GM06990 (cell line): Measurements from ENCODE around the gene KRT86.
"Not testable (repeated sequence)": the region's sequence is repeated elsewhere in the genome, so short reads cannot be mapped to it uniquely, and the experiment has no call there.

Source experiments
- DNase-seq: peaks from one replicate; pipeline ENCODE4 v3.0.0-alpha.2; 2011; ENCODE audit not compliant: insufficient read length; ENCODE audit errors: extremely low read depth
- H3K27me3 ChIP-seq: replicated peaks from 2 replicates; pipeline ENCODE4 v1.6.0; 2011; ENCODE audit warnings: low read length; ENCODE audit not compliant: control insufficient read depth, insufficient read depth
- H3K36me3 ChIP-seq: 2 replicates; pipeline ENCODE4 v1.5.1; 2011; ENCODE audit warnings: low read length; ENCODE audit not compliant: control insufficient read depth, insufficient read depth
- H3K4me3 ChIP-seq: replicated peaks from 2 replicates; pipeline ENCODE4 v1.5.1; 2011; ENCODE audit warnings: low read depth, mild to moderate bottlenecking, control low read depth, low read length
- CTCF ChIP-seq: IDR thresholded peaks from 2 replicates; pipeline ENCODE4 v1.5.1; 2011; ENCODE audit warnings: low read length, control low read depth, mild to moderate bottlenecking, inconsistent platforms; ENCODE audit not compliant: insufficient read depth, poor library complexity, severe bottlenecking

Gene KRT86

GRCh38 chr12:52256584-52256935, 17.9 kb upstream of the KRT86 start:
- no peaks in the 10 kb centered on the region for H3K27me3 ChIP-seq
- H3K36me3 ChIP-seq, result no peaks in the 10 kb centered on the region
- no peak for TF ChIP-seq CTCF
- no peak for DNase-seq
- no peak overlapping the region for H3K4me3 ChIP-seq

DNA sequence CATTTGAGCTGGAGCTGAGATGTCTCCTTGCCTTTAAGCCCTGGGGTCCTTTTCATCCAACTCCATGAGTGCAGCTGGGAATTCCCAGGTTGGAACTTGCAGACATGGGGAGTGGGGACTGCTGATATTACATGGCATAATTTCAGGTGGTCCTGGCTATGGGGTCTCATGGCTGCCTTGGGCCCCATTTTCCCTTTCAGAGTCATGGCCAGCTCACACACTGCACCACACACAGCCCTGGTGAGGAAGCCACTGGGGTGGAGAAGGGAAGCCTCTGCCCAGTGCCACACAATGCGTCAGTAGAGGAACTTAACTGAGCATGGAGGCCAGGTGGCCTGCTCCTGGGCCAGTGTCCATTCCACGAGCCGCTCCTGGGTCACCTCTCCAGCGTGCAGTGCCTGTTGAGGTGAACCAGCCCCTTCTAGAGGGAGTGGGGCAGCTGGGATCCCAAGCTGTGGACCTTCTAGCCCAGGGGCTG, 17.3 kb upstream of the KRT86 start:
- no peak for DNase-seq
- no peak for TF ChIP-seq CTCF
- Histone ChIP-seq H3K36me3 (no peaks in the 10 kb centered on the region), H3K27me3 (no peaks in the 10 kb centered on the region), H3K4me3 (no peak overlapping the region)

DNA sequence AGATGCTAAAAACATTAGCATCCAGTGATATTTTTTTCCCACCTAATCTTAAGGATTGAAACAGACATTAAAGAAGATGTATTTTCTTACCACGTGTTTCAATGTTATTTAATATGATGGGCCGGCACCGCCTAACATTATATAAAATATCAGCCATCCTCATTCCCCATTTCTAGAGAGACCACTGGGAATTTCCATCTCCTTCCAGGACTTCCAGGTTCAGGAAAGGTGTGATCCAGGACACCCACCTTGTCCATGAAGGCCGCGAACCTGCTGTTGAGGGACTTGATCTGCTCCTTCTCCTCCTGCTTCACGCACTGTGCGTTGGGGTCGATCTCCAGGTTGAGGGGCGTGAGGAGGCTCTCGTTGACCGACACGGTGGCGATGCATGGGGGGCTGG, 16.5 kb upstream of the KRT86 start:
- not testable (repeated sequence) for DNase-seq, H3K4me3 ChIP-seq, H3K36me3 ChIP-seq, H3K27me3 ChIP-seq

DNA sequence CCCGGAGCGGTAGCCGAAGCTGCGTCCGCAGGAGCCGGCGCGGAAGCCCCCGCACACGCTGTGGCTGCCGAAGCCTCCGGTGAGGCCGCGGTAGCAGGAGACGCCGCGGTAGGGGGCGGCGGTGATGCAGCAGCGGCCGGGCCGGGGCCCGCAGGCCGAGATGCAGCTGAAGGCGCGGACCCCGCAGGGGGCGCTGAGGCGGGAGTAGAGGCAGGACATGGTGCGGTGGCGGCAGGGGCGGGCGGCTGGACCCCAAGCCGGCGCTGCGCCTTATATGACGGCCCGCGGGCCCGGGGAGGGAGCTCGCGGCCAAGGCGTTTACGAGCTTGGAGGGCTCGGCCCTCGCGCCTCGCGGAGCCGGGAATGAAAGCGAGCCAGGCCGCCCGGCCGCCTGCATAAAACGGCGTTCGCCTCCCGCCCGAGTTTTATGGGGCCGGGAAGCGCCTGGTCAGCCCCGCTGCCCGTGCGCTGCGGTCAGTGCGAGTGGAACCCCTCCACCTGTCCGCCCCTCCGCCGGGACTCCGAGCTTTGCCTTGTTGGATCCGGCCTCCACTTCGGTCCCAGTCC, 16.0 kb upstream of the KRT86 start:
- no peaks in the 10 kb centered on the region for H3K27me3 ChIP-seq
- H3K4me3 ChIP-seq, result no peak overlapping the region
- TF ChIP-seq CTCF, result no peak
- DNase-seq, result no peak
- H3K36me3 ChIP-seq, result no peaks in the 10 kb centered on the region

GRCh38 chr12:52259657-52260243, 14.7 kb upstream of the KRT86 start:
- no peak for DNase-seq
- H3K27me3 ChIP-seq, result no peaks in the 10 kb centered on the region
- TF ChIP-seq CTCF, result no peak

GRCh38 chr12:52260361-52261207, 13.9 kb upstream of the KRT86 start:
- Histone ChIP-seq H3K27me3 (no peaks in the 10 kb centered on the region), H3K36me3 (no peaks in the 10 kb centered on the region), H3K4me3 (no peak overlapping the region)
- DNase-seq, result no peak
- TF ChIP-seq CTCF, result no peak

More at GRCh38 chr12:52259657-52260243, 14.7 kb upstream of the KRT86 start:
- no peaks in the 10 kb centered on the region for H3K36me3 ChIP-seq
- no peak overlapping the region for H3K4me3 ChIP-seq
